SU-DHL-6 (cell line): ENCODE results near the gene ABCC8.

Source experiments
- EZH2phosphoT487 ChIP-seq: fragments of 200-600 bp; sonication (generic), shearing (Covaris generic); conservative IDR thresholded peaks from 2 replicates; pipeline ENCODE4 v1.6.1; 2018; ENCODE audit warnings: mild to moderate bottlenecking, antibody characterized with exemption, low read length, moderate library complexity, mixed read lengths
- TF ChIP-seq, protein P1 (sequence below): fragments of 200-600 bp; sonication (generic); IDR thresholded peaks from one replicate; pipeline ENCODE4 v1.5.1; 2017; ENCODE audit warnings: antibody characterized with exemption, mild to moderate bottlenecking, low read length, moderate library complexity; ENCODE audit not compliant: insufficient read depth, poor library complexity, severe bottlenecking

DNA sequence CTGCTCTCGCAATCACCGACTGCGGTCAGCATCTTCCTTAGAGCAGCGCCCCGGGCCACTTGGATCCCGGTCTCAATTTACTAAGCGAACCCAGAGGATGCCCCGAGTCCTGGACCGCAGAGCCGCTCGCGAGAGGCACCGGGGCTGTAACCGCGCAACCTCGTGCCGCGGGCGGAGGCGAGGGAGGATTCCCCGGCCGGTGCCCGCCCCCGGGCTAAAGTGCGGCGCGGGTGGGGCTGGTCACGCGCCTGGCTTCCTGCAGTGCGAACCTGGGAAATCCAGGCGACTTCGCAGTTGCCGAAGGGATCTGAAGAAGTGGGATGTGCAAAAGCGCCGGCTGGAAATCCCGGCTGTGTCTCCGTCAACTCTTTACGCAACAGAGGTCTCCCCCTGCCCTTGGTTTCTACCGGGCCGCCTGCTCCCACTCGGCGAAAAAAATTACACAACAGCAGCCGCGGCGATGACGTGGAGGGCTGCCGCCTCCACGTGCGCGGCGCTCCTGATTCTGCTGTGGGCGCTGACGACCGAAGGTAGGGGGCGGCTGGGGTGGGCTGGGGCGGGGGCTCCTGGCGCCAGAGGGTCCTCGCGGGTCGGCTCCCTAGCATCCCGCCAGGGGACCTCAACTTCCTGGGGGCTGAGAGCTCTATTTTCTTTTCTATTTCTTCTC lies 125.0 kb downstream of the ABCC8 start, which contains the start of gene NCR3LG1:
- TF ChIP-seq, protein P1, sequence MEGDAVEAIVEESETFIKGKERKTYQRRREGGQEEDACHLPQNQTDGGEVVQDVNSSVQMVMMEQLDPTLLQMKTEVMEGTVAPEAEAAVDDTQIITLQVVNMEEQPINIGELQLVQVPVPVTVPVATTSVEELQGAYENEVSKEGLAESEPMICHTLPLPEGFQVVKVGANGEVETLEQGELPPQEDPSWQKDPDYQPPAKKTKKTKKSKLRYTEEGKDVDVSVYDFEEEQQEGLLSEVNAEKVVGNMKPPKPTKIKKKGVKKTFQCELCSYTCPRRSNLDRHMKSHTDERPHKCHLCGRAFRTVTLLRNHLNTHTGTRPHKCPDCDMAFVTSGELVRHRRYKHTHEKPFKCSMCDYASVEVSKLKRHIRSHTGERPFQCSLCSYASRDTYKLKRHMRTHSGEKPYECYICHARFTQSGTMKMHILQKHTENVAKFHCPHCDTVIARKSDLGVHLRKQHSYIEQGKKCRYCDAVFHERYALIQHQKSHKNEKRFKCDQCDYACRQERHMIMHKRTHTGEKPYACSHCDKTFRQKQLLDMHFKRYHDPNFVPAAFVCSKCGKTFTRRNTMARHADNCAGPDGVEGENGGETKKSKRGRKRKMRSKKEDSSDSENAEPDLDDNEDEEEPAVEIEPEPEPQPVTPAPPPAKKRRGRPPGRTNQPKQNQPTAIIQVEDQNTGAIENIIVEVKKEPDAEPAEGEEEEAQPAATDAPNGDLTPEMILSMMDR, result no peak
- TF ChIP-seq EZH2phosphoT487, result no peak
